SK-N-SH treated with all-trans-retinoic acid at 6 μM for 48 hours (cell line): Measurements from ENCODE around the gene GOLGA8B.
"Not testable (repeated sequence)": the region's sequence is repeated elsewhere in the genome, so short reads cannot be mapped to it uniquely, and the experiment has no call there.

ENCODE experiments used
- ATAC-seq: fragments of 200-7000 bp; cut with Tn5 transposase; 3 replicates; pipeline ENCODE4 v1.9.1; 2020; ENCODE audit warnings: mild to moderate bottlenecking, moderate library complexity
- CSDC2 ChIP-seq: fragments of 250-450 bp; sonication (Bioruptor Pico); IDR thresholded peaks from 2 replicates; pipeline ENCODE4 v1.5.0; 2020; ENCODE audit warnings: mild to moderate bottlenecking, moderate library complexity
- GLIS3 ChIP-seq: fragments of 250-450 bp; sonication (Bioruptor Pico); IDR thresholded peaks from 2 replicates; pipeline ENCODE4 v1.5.0; 2020; ENCODE audit warnings: mild to moderate bottlenecking, moderate library complexity
- OSR1 ChIP-seq: fragments of 250-450 bp; sonication (Bioruptor Pico); IDR thresholded peaks from 2 replicates; pipeline ENCODE4 v1.8.0; 2022; ENCODE audit warnings: moderate library complexity, mild to moderate bottlenecking, inconsistent platforms
- PATZ1 ChIP-seq: fragments of 250-450 bp; sonication (Bioruptor Pico); IDR thresholded peaks from 2 replicates; pipeline ENCODE4 v1.8.0; 2020; ENCODE audit warnings: mild to moderate bottlenecking, moderate library complexity, borderline replicate concordance
- SNAI2 ChIP-seq: fragments of 250-450 bp; sonication (Bioruptor Pico); IDR thresholded peaks from 2 replicates; pipeline ENCODE4 v1.5.0; 2020; ENCODE audit warnings: mild to moderate bottlenecking, moderate library complexity
- TOX ChIP-seq: fragments of 250-450 bp; sonication (Bioruptor Pico); IDR thresholded peaks from 2 replicates; pipeline ENCODE4 v1.8.0; 2021; ENCODE audit warnings: mild to moderate bottlenecking, moderate library complexity, borderline replicate concordance
- ZFP3 ChIP-seq: fragments of 250-450 bp; sonication (Bioruptor Pico); IDR thresholded peaks from 2 replicates; pipeline ENCODE4 v1.5.0; 2020; ENCODE audit warnings: mild to moderate bottlenecking, moderate library complexity
- ZNF565 ChIP-seq: fragments of 450-650 bp; formaldehyde crosslinking; conservative IDR thresholded peaks from 2 replicates; pipeline ENCODE4 v1.5.0; 2020; ENCODE audit warnings: low read depth, mild to moderate bottlenecking, moderate library complexity
- ZNF8 ChIP-seq: fragments of 450-650 bp; formaldehyde crosslinking; IDR thresholded peaks from 2 replicates; pipeline ENCODE4 v1.5.0; 2020; ENCODE audit warnings: mild to moderate bottlenecking, moderate library complexity
- TF ChIP-seq, protein P1 (sequence below): fragments of 250-450 bp; sonication (Bioruptor Pico); IDR thresholded peaks from 2 replicates; pipeline ENCODE4 v1.8.0; 2021; ENCODE audit warnings: low read depth, mild to moderate bottlenecking, moderate library complexity, borderline replicate concordance

The GOLGA8B gene

GRCh38 chr15:34581043-34581365, 2.4 kb downstream of the GOLGA8B start:
- no peak for TF ChIP-seq SNAI2 (CRISPR knock-in tag)
- TF ChIP-seq, protein P1, sequence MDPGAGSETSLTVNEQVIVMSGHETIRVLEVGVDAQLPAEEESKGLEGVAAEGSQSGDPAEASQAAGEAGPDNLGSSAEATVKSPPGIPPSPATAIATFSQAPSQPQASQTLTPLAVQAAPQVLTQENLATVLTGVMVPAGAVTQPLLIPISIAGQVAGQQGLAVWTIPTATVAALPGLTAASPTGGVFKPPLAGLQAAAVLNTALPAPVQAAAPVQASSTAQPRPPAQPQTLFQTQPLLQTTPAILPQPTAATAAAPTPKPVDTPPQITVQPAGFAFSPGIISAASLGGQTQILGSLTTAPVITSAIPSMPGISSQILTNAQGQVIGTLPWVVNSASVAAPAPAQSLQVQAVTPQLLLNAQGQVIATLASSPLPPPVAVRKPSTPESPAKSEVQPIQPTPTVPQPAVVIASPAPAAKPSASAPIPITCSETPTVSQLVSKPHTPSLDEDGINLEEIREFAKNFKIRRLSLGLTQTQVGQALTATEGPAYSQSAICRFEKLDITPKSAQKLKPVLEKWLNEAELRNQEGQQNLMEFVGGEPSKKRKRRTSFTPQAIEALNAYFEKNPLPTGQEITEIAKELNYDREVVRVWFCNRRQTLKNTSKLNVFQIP (CRISPR knock-in tag): no peak
- no peak for TF ChIP-seq GLIS3 (CRISPR knock-in tag)
- no peak for TF ChIP-seq ZNF8
- TF ChIP-seq CSDC2 (CRISPR knock-in tag): no peak
- no peak for ATAC-seq

DNA sequence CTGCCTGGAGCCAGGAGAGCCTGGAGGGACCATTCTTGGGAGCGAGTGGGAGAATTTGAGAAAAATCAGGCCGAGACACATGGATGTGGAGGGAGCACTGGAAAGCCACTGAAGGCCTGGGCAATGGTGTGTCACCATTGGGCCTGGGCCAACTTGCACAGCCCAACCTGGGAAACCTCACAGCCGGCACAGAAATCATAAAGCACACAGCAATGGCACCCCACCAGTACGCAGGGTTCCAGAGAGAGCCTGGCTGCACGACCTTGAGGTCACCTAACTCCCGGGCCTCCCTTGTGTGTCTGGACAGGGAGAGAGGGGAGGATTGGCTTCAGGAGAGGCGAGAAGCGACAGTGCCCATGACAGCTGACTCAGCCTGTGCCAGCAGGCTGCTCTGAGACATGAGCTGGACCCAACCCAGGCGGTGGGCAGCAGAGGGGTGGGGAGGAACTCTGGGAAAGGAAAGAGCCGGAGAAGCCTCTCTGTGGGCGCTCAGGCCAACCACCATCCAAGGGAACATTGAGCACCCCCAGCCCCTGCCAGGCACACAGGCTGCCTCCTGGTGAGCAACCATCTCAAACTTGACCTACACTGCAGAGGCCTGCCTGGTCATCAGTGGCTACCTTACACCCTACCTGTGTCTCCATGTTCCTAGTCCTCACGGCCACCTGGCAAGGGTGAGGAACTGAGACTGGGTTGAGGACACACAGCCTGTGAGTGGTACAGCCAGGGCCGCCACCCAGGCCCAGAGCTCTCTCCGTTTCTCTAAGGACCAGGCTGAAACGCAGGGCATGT, 3.0 kb downstream of the GOLGA8B start:
- not testable (repeated sequence) for ATAC-seq

GRCh38 chr15:34578283-34578674, 5.2 kb downstream of the GOLGA8B start:
- no peak for TF ChIP-seq ZNF565
- TF ChIP-seq ZFP3 (CRISPR knock-in tag): no peak
- TF ChIP-seq, protein P1 (CRISPR knock-in tag): no peak
- TF ChIP-seq SNAI2 (CRISPR knock-in tag): no peak
- no peak for TF ChIP-seq PATZ1 (CRISPR knock-in tag)
- no peak for TF ChIP-seq OSR1
- no peak for TF ChIP-seq TOX
- ATAC-seq: no peak

DNA sequence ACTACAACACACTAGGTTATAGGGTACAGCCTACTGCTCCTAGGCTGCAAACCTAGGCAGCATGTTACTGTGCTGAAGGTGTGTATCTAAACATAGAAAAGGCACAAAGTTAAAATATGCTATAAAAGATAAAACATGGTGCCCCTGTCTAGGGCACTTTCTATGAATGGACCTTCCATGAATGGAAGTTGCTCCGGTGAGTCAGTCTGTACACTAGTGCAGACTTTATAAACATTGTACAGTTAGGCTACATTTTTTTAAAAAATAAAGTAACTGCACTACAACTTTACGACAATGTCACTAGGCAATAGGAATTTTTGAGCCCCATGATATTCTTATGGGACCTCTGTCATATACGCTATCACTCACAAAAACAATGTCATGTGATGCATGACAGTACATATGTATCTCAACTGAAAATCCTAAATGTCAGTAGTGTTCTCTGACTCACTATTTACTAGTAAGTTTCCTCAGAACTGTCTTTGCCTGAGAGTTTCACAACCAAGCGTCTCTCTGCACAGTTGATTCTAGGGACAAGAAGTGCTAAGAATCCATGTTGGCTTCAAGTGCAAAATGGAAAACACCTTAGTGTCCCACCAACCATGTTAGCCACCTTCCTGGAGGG, 5.7 kb downstream of the GOLGA8B start:
- ATAC-seq: not testable (repeated sequence)

GRCh38 chr15:34575035-34575434, 8.4 kb downstream of the GOLGA8B start:
- ATAC-seq: not testable (repeated sequence)

GRCh38 chr15:34572921-34573320, 10.5 kb downstream of the GOLGA8B start:
- not testable (repeated sequence) for ATAC-seq

GRCh38 chr15:34572019-34572641, 11.3 kb downstream of the GOLGA8B start:
- ATAC-seq: not testable (repeated sequence)

DNA sequence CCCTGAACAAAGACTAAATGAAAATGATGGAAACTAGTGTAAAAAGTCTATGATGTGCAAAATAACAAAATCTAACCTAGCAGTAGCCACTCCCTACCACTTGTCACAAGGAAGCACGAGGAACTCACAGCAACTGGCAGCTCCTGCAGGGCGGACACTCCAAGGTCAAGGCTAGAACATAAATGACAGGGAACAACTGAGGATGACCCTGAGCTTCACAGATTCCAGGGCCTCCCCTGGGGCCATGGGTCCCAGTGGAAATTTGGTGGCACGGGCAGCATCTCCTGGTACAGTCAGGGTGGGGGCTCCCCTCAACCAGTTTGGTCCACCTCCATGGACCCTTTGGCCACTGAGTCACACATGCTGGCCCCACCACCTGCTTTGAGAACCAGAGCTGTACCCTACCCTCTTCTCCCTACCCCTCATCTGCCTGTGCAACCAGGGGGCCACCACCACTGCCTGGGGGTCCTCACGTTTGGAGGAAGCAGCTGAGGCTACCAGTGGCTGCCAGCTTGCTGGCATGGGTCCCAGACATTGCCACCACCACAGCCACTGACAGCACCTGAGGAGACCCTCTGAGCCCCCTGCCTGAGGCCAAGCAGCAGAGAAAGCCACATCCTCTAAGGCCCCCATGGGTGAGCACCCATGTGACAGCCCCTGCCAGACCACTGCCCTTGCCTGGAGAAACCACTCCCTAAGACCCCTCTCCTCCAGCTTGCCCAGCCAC, 13.6 kb downstream of the GOLGA8B start:
- ATAC-seq: not testable (repeated sequence)

- ATAC-seq: not testable (repeated sequence)
Measured at GRCh38 chr15:34567174-34567573, 16.3 kb downstream of the GOLGA8B start.

GRCh38 chr15:34564711-34565110, 18.7 kb downstream of the GOLGA8B start:
- not testable (repeated sequence) for ATAC-seq

- ATAC-seq: not testable (repeated sequence)
Measured at GRCh38 chr15:34560814-34561213, 22.6 kb downstream of the GOLGA8B start.

GRCh38 chr15:34559764-34560163, 23.7 kb downstream of the GOLGA8B start:
- ATAC-seq: not testable (repeated sequence)

GRCh38 chr15:34555162-34555561, 28.3 kb downstream of the GOLGA8B start:
- ATAC-seq: not testable (repeated sequence)

DNA sequence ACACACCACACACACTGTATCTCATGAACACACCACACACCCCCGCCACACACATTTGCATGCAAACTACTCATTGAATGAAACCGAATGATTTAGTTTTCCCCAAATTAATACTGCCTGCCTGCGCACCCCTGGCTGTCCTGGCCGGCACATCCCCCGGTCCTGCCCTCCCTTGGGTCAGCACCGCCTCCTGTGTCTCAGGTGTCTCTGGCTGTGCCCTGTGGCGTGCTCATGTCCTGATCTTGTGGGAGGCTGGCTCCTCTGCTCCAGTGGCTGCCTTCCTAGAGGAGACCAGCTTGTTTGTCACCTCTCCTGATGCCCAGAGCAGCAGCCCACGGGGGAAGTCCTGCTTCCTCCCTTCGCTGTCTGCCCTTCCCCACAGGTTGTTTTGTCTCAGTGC, 28.7 kb downstream of the GOLGA8B start:
- not testable (repeated sequence) for ATAC-seq

- not testable (repeated sequence) for ATAC-seq
Measured at GRCh38 chr15:34554126-34554525, 29.3 kb downstream of the GOLGA8B start.
